GM04504 (cell line): ENCODE results near the gene SLC6A5.
"Not testable (repeated sequence)": the region's sequence is repeated elsewhere in the genome, so short reads cannot be mapped to it uniquely, and the experiment has no call there.

ENCODE experiments used
- DNase-seq: peaks from one replicate; pipeline ENCODE4 v3.0.0-alpha.2; 2012; ENCODE audit warnings: low read depth

SLC6A5 gene

GRCh38 chr11:20599221-20600019 is at the start of gene SLC6A5:
SLC6A5 (plus strand) TSS chr11:20599608; CDS start chr11:20599673, 65 bp downstream.
- DNase-seq: peak; percentile 4

GRCh38 chr11:20551096-20551495 is 48.3 kb upstream of the SLC6A5 start:
- no peak for DNase-seq

GRCh38 chr11:20555783-20556182 is 43.6 kb upstream of the SLC6A5 start:
- no peak for DNase-seq

- DNase-seq: not testable (repeated sequence)
Observed at GRCh38 chr11:20556396-20556795, 43.0 kb upstream of the SLC6A5 start.

- DNase-seq: no peak
Observed at GRCh38 chr11:20558741-20559140, 40.7 kb upstream of the SLC6A5 start.

GRCh38 chr11:20559523-20560300 is 39.7 kb upstream of the SLC6A5 start:
- no peak for DNase-seq

- DNase-seq: no peak
Observed at GRCh38 chr11:20561915-20562314, 37.5 kb upstream of the SLC6A5 start.

GRCh38 chr11:20563866-20564265 is 35.5 kb upstream of the SLC6A5 start:
- DNase-seq: no peak

- no peak for DNase-seq
Observed at GRCh38 chr11:20564846-20565635, 34.4 kb upstream of the SLC6A5 start.

GRCh38 chr11:20566115-20566514 is 33.3 kb upstream of the SLC6A5 start:
- not testable (repeated sequence) for DNase-seq

- no peak for DNase-seq
Observed at GRCh38 chr11:20566591-20567434, 32.6 kb upstream of the SLC6A5 start.

GRCh38 chr11:20579725-20580124 is 19.7 kb upstream of the SLC6A5 start:
- DNase-seq: not testable (repeated sequence)

- DNase-seq: no peak
Observed at GRCh38 chr11:20583201-20583600, 16.2 kb upstream of the SLC6A5 start.

- no peak for DNase-seq
Observed at GRCh38 chr11:20584093-20584774, 15.2 kb upstream of the SLC6A5 start.

GRCh38 chr11:20589796-20590195 is 9.6 kb upstream of the SLC6A5 start:
- no peak for DNase-seq

- no peak for DNase-seq
Observed at GRCh38 chr11:20590381-20590780, 9.0 kb upstream of the SLC6A5 start.

- no peak for DNase-seq
Observed at GRCh38 chr11:20592741-20593140, 6.7 kb upstream of the SLC6A5 start.

GRCh38 chr11:20594274-20595061 is 4.9 kb upstream of the SLC6A5 start:
- DNase-seq: no peak

- no peak for DNase-seq
Observed at GRCh38 chr11:20595101-20595500, 4.3 kb upstream of the SLC6A5 start.
